Esophagus muscularis mucosa (tissue), 3 donors: ENCODE measurements around the gene SIGLEC1.

Experiments used
- POLR2A ChIP-seq: fragments of 450-650 bp; IDR thresholded peaks from one replicate; pipeline ENCODE4 v1.6.1; 2017; ENCODE audit warnings: antibody characterized with exemption, moderate library complexity, mild to moderate bottlenecking, low read depth
- POLR2AphosphoS5 ChIP-seq, 2 donors: sonication (generic); formaldehyde crosslinking; IDR thresholded peaks; one replicate each; pipeline ENCODE4 v1.6.1; 2017; ENCODE audit warnings: antibody characterized with exemption in 2 of 2
- TF ChIP-seq, protein P1 (sequence below), 3 experiments: fragments of 200-600 bp in 2 of 3; fragments of 450-650 bp in 1 of 3; sonication (generic) in 2 of 3; IDR thresholded peaks; one replicate each; pipeline ENCODE4 v1.5.1; 2017 to 2019; ENCODE audit warnings: antibody characterized with exemption in 3 of 3, mild to moderate bottlenecking in 2 of 3, moderate library complexity in 1 of 3

DNA sequence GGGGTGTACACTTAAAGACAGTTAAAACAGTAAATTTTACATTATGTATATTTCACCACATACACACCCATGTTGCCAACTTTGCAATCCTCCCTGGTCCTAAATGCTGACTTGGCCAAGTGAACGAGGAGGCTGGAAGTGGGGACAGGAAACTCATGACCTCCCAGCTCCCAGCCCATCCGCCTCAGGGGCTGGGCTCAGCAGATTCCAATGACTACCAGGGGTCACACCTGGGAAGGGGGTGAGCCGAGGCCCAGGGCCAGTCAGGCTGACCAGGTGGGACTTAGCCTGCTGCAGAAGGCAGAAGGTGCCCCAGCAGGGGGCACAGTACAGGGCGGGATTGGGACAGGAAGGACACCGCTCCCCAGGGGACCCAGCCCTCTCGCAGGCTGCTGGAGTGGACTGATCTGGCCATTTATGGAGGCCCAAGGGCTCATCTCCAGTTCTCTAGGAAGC, 2.4 kb downstream of the SIGLEC1 start:
- TF ChIP-seq, protein P1, sequence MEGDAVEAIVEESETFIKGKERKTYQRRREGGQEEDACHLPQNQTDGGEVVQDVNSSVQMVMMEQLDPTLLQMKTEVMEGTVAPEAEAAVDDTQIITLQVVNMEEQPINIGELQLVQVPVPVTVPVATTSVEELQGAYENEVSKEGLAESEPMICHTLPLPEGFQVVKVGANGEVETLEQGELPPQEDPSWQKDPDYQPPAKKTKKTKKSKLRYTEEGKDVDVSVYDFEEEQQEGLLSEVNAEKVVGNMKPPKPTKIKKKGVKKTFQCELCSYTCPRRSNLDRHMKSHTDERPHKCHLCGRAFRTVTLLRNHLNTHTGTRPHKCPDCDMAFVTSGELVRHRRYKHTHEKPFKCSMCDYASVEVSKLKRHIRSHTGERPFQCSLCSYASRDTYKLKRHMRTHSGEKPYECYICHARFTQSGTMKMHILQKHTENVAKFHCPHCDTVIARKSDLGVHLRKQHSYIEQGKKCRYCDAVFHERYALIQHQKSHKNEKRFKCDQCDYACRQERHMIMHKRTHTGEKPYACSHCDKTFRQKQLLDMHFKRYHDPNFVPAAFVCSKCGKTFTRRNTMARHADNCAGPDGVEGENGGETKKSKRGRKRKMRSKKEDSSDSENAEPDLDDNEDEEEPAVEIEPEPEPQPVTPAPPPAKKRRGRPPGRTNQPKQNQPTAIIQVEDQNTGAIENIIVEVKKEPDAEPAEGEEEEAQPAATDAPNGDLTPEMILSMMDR (IDR thresholded peaks at IDR 0.05): no peak
- no peak for TF ChIP-seq POLR2A
- TF ChIP-seq POLR2AphosphoS5 (IDR thresholded peaks at IDR 0.05): no peak
